NCI-H146 treated with DMSO at 0.1 percent for 48 hours (cell line): Measurements from ENCODE around the gene ZEB2.

Source experiments
- DNase-seq: peaks from one replicate; lab custom pipeline; 2025; ENCODE audit not compliant: unreplicated experiment; lab: John Stamatoyannopoulos, UW

ZEB2 gene

GRCh38 chr2:144453486-144454158, 66.3 kb downstream of the ZEB2 start:
- no peak for DNase-seq

- no peak for DNase-seq
Observed at GRCh38 chr2:144452989-144453336, 67.0 kb downstream of the ZEB2 start.

- DNase-seq: peak; percentile 8
Observed at GRCh38 chr2:144452169-144452988, 67.5 kb downstream of the ZEB2 start.

- DNase-seq: no peak
Observed at GRCh38 chr2:144451443-144451842, 68.5 kb downstream of the ZEB2 start.

- no peak for DNase-seq
Observed at GRCh38 chr2:144449028-144449406, 70.9 kb downstream of the ZEB2 start.

GRCh38 chr2:144448389-144449027, 71.4 kb downstream of the ZEB2 start:
- DNase-seq: no peak

- no peak for DNase-seq
Observed at GRCh38 chr2:144447535-144447934, 72.4 kb downstream of the ZEB2 start.

- no peak for DNase-seq
Observed at GRCh38 chr2:144446136-144446535, 73.8 kb downstream of the ZEB2 start.

GRCh38 chr2:144445196-144445595, 74.7 kb downstream of the ZEB2 start:
- peak; percentile 66 for DNase-seq

GRCh38 chr2:144443837-144444817, 75.8 kb downstream of the ZEB2 start:
- peak; percentile 45 for DNase-seq

GRCh38 chr2:144441711-144442141, 78.2 kb downstream of the ZEB2 start:
- no peak for DNase-seq

- DNase-seq: no peak
Observed at GRCh38 chr2:144439993-144440392, 79.9 kb downstream of the ZEB2 start.

- DNase-seq: peak; percentile 55
Observed at GRCh38 chr2:144438801-144439631, 80.9 kb downstream of the ZEB2 start.

GRCh38 chr2:144437636-144438035, 82.3 kb downstream of the ZEB2 start:
- DNase-seq: no peak

- no peak for DNase-seq
Observed at GRCh38 chr2:144434425-144435222, 85.3 kb downstream of the ZEB2 start.

- DNase-seq: no peak
Observed at GRCh38 chr2:144432921-144433320, 87.0 kb downstream of the ZEB2 start.

- no peak for DNase-seq
Observed at GRCh38 chr2:144431998-144432397, 87.9 kb downstream of the ZEB2 start.

GRCh38 chr2:144431392-144431783, 88.5 kb downstream of the ZEB2 start:
- peak; percentile 77 for DNase-seq

GRCh38 chr2:144430722-144431391, 89.1 kb downstream of the ZEB2 start:
- DNase-seq: no peak
